Trophoblast cell (in vitro differentiated cells and primary cell): Measurements from ENCODE around the gene SIDT2.
A peak's percentile ranks its signal among the peaks of the same experiment; 100 is the strongest.
"Not testable (repeated sequence)": the region's sequence is repeated elsewhere in the genome, so short reads cannot be mapped to it uniquely, and the experiment has no call there.

Experiments used
- DNase-seq, 2 donors: peaks; one replicate each; pipeline ENCODE4 v3.0.0-alpha.2; 2016
- H2AFZ ChIP-seq: 2 replicates; pipeline ENCODE4 v1.6.1; 2013; ENCODE audit warnings: low read length, moderate library complexity, mild to moderate bottlenecking; ENCODE audit not compliant: insufficient read depth, poor library complexity
- H2AK5ac ChIP-seq: 2 replicates; pipeline ENCODE4 v1.6.1; 2013; ENCODE audit warnings: mild to moderate bottlenecking, low read length
- H2BK120ac ChIP-seq: 2 replicates; pipeline ENCODE4 v1.6.1; 2013; ENCODE audit warnings: low read length, mild to moderate bottlenecking, moderate library complexity; ENCODE audit not compliant: insufficient read depth, poor library complexity
- H2BK12ac ChIP-seq: 2 replicates; pipeline ENCODE4 v1.6.1; 2013; ENCODE audit warnings: mild to moderate bottlenecking, low read length, moderate library complexity
- H2BK5ac ChIP-seq: 2 replicates; pipeline ENCODE4 v1.6.1; 2013; ENCODE audit warnings: low read length, low read depth, moderate library complexity, mild to moderate bottlenecking; ENCODE audit not compliant: poor library complexity
- H3K14ac ChIP-seq: 2 replicates; pipeline ENCODE4 v1.6.1; 2013; ENCODE audit warnings: mild to moderate bottlenecking, low read length
- H3K18ac ChIP-seq: 2 replicates; pipeline ENCODE4 v1.6.1; 2013; ENCODE audit warnings: mild to moderate bottlenecking, low read length
- H3K23ac ChIP-seq: 2 replicates; pipeline ENCODE4 v1.6.1; 2013; ENCODE audit warnings: low read length
- H3K27ac ChIP-seq: 2 replicates; pipeline ENCODE4 v1.5.1; 2013; ENCODE audit warnings: low read depth, mild to moderate bottlenecking, inconsistent platforms, low read length, moderate library complexity
- H3K27me3 ChIP-seq: 2 replicates; pipeline ENCODE4 v1.6.1; 2013; ENCODE audit warnings: inconsistent platforms, mild to moderate bottlenecking, low read length, moderate library complexity; ENCODE audit not compliant: insufficient read depth
- H3K36me3 ChIP-seq, 2 experiments: 1 replicate in 1 of 2; 2 replicates in 1 of 2; pipeline ENCODE4 v1.6.1; 2013; ENCODE audit warnings: low read length in 2 of 2, mild to moderate bottlenecking in 2 of 2, moderate library complexity in 1 of 2; ENCODE audit not compliant: insufficient read depth in 2 of 2, control insufficient read depth in 1 of 2
- H3K4ac ChIP-seq: 2 replicates; pipeline ENCODE4 v1.6.1; 2013; ENCODE audit warnings: low read depth, mild to moderate bottlenecking, low read length, moderate library complexity
- H3K4me1 ChIP-seq, 2 experiments: 1 replicate in 1 of 2; 2 replicates in 1 of 2; pipeline ENCODE4 v1.6.1; 2013; ENCODE audit warnings: low read length in 2 of 2, mild to moderate bottlenecking in 2 of 2, moderate library complexity in 1 of 2; ENCODE audit not compliant: insufficient read depth in 2 of 2, control insufficient read depth in 1 of 2
- H3K4me2 ChIP-seq: 2 replicates; pipeline ENCODE4 v1.6.1; 2013; ENCODE audit warnings: inconsistent platforms, mild to moderate bottlenecking, low read length, moderate library complexity
- H3K4me3 ChIP-seq: 2 replicates; pipeline ENCODE4 v1.5.1; 2013; ENCODE audit warnings: mild to moderate bottlenecking, low read depth, low read length, inconsistent platforms
- H3K79me1 ChIP-seq: one replicate; pipeline ENCODE4 v1.6.1; 2013; ENCODE audit warnings: low read length
- H3K79me2 ChIP-seq: 2 replicates; pipeline ENCODE4 v1.6.1; 2013; ENCODE audit warnings: low read length, mild to moderate bottlenecking; ENCODE audit not compliant: control insufficient read depth, insufficient read depth, poor library complexity
- H3K9ac ChIP-seq: 2 replicates; pipeline ENCODE4 v1.6.1; 2013; ENCODE audit warnings: mild to moderate bottlenecking, low read length
- H3K9me3 ChIP-seq: 2 replicates; pipeline ENCODE4 v1.6.1; 2013; ENCODE audit warnings: low read depth, mild to moderate bottlenecking, control low read depth, inconsistent platforms, low read length; ENCODE audit not compliant: insufficient read depth
- H4K12ac ChIP-seq: 2 replicates; pipeline ENCODE4 v1.6.1; 2013; ENCODE audit warnings: low read depth, mild to moderate bottlenecking, low read length, moderate library complexity
- H4K8ac ChIP-seq: 2 replicates; pipeline ENCODE4 v1.6.1; 2013; ENCODE audit warnings: low read depth, mild to moderate bottlenecking, low read length, moderate library complexity
- H4K91ac ChIP-seq: one replicate; pipeline ENCODE4 v1.6.1; 2013; ENCODE audit warnings: low read depth, mild to moderate bottlenecking, low read length, moderate library complexity
- WGBS: extraction: QIAGEN DNeasy Blood & Tissue Kit; methylation state at CpG from one replicate; pipeline ENCODE4 v1.1.7; 2013; ENCODE audit warnings: missing lambda C conversion rate; ENCODE audit not compliant: insufficient read length, insufficient coverage; ENCODE audit errors: extremely low coverage; 5-methylcytosine and 5-hydroxymethylcytosine counted together

The SIDT2 gene

GRCh38 chr11:117206111-117206510, 27.6 kb downstream of the SIDT2 start:
- H3K14ac ChIP-seq, H2BK12ac ChIP-seq, H4K8ac ChIP-seq, H3K9me3 ChIP-seq, H3K23ac ChIP-seq, H2AFZ ChIP-seq, H4K12ac ChIP-seq, H2BK5ac ChIP-seq, H3K9ac ChIP-seq, H3K4ac ChIP-seq, H2BK120ac ChIP-seq, H4K91ac ChIP-seq, H3K18ac ChIP-seq, H3K4me2 ChIP-seq, H3K79me1 ChIP-seq, H3K27me3 ChIP-seq, H2AK5ac ChIP-seq, H3K4me3 ChIP-seq: not testable (repeated sequence)
- Histone ChIP-seq H3K36me3 (peaks cover 41 to 45% of the 10 kb centered on the region in 2 experiments), H3K79me2 (peaks cover 12% of the 10 kb centered on the region), H3K27ac (peak overlapping the region; percentile 44), H3K4me1 (peaks cover 19 to 32% of the 10 kb centered on the region in 2 experiments)
- DNase-seq: peak; percentile 72 to 73
- WGBS: no CpG with 5 or more reads among the region's 8 CpGs

- H4K12ac ChIP-seq: not testable (repeated sequence)
Measured at GRCh38 chr11:117206859-117207258, 28.3 kb downstream of the SIDT2 start.

GRCh38 chr11:117207481-117207880, 28.9 kb downstream of the SIDT2 start:
- not testable (repeated sequence) for H4K91ac ChIP-seq, H4K12ac ChIP-seq, DNase-seq, H3K4ac ChIP-seq, H4K8ac ChIP-seq, H2BK120ac ChIP-seq, H3K27ac ChIP-seq, H3K14ac ChIP-seq, H2AK5ac ChIP-seq, H3K9ac ChIP-seq, H3K9me3 ChIP-seq, H2BK5ac ChIP-seq, H3K18ac ChIP-seq, H3K23ac ChIP-seq, H3K4me3 ChIP-seq, H3K4me2 ChIP-seq, H2BK12ac ChIP-seq, H3K79me2 ChIP-seq, H2AFZ ChIP-seq, H3K79me1 ChIP-seq, H3K27me3 ChIP-seq
- peaks cover 6 to 19% of the 10 kb centered on the region in 2 experiments for H3K4me1 ChIP-seq
- peaks cover 29 to 33% of the 10 kb centered on the region in 2 experiments for H3K36me3 ChIP-seq
- WGBS: no CpG with 5 or more reads among the region's 5 CpGs

More at GRCh38 chr11:117206859-117207258, 28.3 kb downstream of the SIDT2 start:
- WGBS: no CpG with 5 or more reads among the region's 11 CpGs
- Histone ChIP-seq H3K4me1 (peaks cover 12 to 25% of the 10 kb centered on the region in 2 experiments), H3K36me3 (peaks cover 35 to 38% of the 10 kb centered on the region in 2 experiments), H4K91ac (peak overlapping the region; percentile 8)
- not testable (repeated sequence) for H2AK5ac ChIP-seq, H3K79me2 ChIP-seq, H3K23ac ChIP-seq, H2AFZ ChIP-seq, H3K79me1 ChIP-seq, H3K4me3 ChIP-seq, H3K14ac ChIP-seq, H3K9ac ChIP-seq, H2BK120ac ChIP-seq, H4K8ac ChIP-seq, H3K27ac ChIP-seq, H3K18ac ChIP-seq, H3K9me3 ChIP-seq, DNase-seq, H3K4ac ChIP-seq, H3K27me3 ChIP-seq, H2BK12ac ChIP-seq, H3K4me2 ChIP-seq, H2BK5ac ChIP-seq

- H4K8ac ChIP-seq, H3K27ac ChIP-seq, H4K91ac ChIP-seq, H3K9ac ChIP-seq, H3K18ac ChIP-seq, H3K14ac ChIP-seq, H2AFZ ChIP-seq, H4K12ac ChIP-seq, DNase-seq, H3K9me3 ChIP-seq, H3K27me3 ChIP-seq, H3K79me1 ChIP-seq, H2BK120ac ChIP-seq, H3K79me2 ChIP-seq, H3K23ac ChIP-seq, H2BK12ac ChIP-seq, H3K4me3 ChIP-seq, H2BK5ac ChIP-seq, H3K4me2 ChIP-seq, H3K4ac ChIP-seq, H2AK5ac ChIP-seq: not testable (repeated sequence)
- peaks cover 18 to 24% of the 10 kb centered on the region in 2 experiments for H3K36me3 ChIP-seq
- no CpG with 5 or more reads among the region's 13 CpGs for WGBS
- H3K4me1 ChIP-seq: peaks cover 3 to 11% of the 10 kb centered on the region in 2 experiments
Measured at GRCh38 chr11:117208710-117209109, 30.2 kb downstream of the SIDT2 start.
